Measurements from ENCODE around the gene TGFB2.

DNA sequence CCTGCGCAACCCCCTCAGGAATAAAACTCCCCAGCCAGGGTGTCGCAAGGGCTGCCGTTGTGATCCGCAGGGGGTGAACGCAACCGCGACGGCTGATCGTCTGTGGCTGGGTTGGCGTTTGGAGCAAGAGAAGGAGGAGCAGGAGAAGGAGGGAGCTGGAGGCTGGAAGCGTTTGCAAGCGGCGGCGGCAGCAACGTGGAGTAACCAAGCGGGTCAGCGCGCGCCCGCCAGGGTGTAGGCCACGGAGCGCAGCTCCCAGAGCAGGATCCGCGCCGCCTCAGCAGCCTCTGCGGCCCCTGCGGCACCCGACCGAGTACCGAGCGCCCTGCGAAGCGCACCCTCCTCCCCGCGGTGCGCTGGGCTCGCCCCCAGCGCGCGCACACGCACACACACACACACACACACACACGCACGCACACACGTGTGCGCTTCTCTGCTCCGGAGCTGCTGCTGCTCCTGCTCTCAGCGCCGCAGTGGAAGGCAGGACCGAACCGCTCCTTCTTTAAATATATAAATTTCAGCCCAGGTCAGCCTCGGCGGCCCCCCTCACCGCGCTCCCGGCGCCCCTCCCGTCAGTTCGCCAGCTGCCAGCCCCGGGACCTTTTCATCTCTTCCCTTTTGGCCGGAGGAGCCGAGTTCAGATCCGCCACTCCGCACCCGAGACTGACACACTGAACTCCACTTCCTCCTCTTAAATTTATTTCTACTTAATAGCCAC lies 696 bp downstream of the TGFB2 start:
- no peak for TF ChIP-seq CTCF (optimal IDR thresholded peaks at IDR 0.05 in 1 of 3, IDR thresholded peaks at IDR 0.05 in 1 of 3, conservative IDR thresholded peaks at IDR 0.05 in 1 of 3; ENCODE audit: extremely low read depth in 1 of 3, insufficient read depth in 2 of 3, low read length in 3 of 3)
- no peak for TF ChIP-seq EZH2 (IDR thresholded peaks at IDR 0.05; ENCODE audit: low read length)

Measured in keratinocyte (primary cell).